PC-9 (cell line): ENCODE measurements around the gene LTBP4.

Experiments used
- CTCF ChIP-seq: fragments of 200-600 bp; sonication (generic); conservative IDR thresholded peaks from 2 replicates; pipeline ENCODE4 v1.6.1; 2017; ENCODE audit warnings: mixed run types, antibody characterized with exemption, mild to moderate bottlenecking, moderate library complexity
- EZH2 ChIP-seq: fragments of 200-600 bp; sonication (generic); IDR thresholded peaks from 2 replicates; pipeline ENCODE4 v1.8.0; 2017; ENCODE audit warnings: antibody characterized with exemption, low read depth

- TF ChIP-seq EZH2: no peak
- TF ChIP-seq CTCF: no peak
These were observed 71.6 kb downstream of the LTBP4 start for GRCh38 chr19:40672573-40673299.
